Caco-2 (cell line): ENCODE results near the gene CYP26A1. TPM values are rescaled to one million over a fixed set of nuclear protein-coding genes. Genes with fewer than 3 reads are reported as not detected.

Source experiments
- BruUV-seq: library from RNA; stranded (reverse); fragments of 400-500 nt; replicated peaks from 2 replicates; lab custom pipeline; 2021; lab: Mats Ljungman, UMichigan
- CTCF ChIA-PET: fragments of 300-600 bp; sonication (Branson Sonifier 250); formaldehyde crosslinking; loops from one replicate; lab custom pipeline; 2022; ENCODE audit warnings: antibody characterized with exemption; lab: Charles Lee
- POLR2A ChIA-PET: fragments of 300-600 bp; sonication (Branson Sonifier 250); formaldehyde crosslinking; loops from one replicate; lab custom pipeline; 2022; ENCODE audit warnings: antibody characterized with exemption; lab: Charles Lee
- DNase-seq, 2 experiments: peaks; one replicate each; pipeline versions ENCODE4 v3.0.0 to v3.0.0-alpha.2; 2020 to 2022
- H3K27me3 ChIP-seq: replicated peaks from 2 replicates; pipeline ENCODE4 v1.6.0; 2011; ENCODE audit warnings: low read length; ENCODE audit not compliant: control insufficient read depth, insufficient read depth
- H3K36me3 ChIP-seq: 2 replicates; pipeline ENCODE4 v1.5.1; 2011; ENCODE audit warnings: low read length; ENCODE audit not compliant: control insufficient read depth, insufficient read depth
- H3K4me1 ChIP-seq: fragments of 250-450 bp; sonication (Bioruptor Pico); 2 replicates; pipeline ENCODE4 v1.5.1; 2020; ENCODE audit warnings: mild to moderate bottlenecking
- H3K4me3 ChIP-seq: 2 replicates; pipeline ENCODE4 v1.5.1; 2011; ENCODE audit warnings: low read depth, mild to moderate bottlenecking, control low read depth, low read length
- H3K9me3 ChIP-seq: fragments of 250-450 bp; sonication (Bioruptor Pico); 2 replicates; pipeline ENCODE4 v1.5.1; 2020; ENCODE audit warnings: mild to moderate bottlenecking, moderate library complexity
- H3K27ac Mint-ChIP-seq: one replicate; pipeline ENCODE4 v1.8.0; 2022; ENCODE audit warnings: mixed read lengths; ENCODE audit not compliant: unreplicated experiment
- H3K27me3 Mint-ChIP-seq: one replicate; pipeline ENCODE4 v1.8.0; 2022; ENCODE audit warnings: mixed read lengths; ENCODE audit not compliant: insufficient read depth, unreplicated experiment
- H3K36me3 Mint-ChIP-seq: one replicate; pipeline ENCODE4 v1.8.0; 2022; ENCODE audit warnings: mild to moderate bottlenecking, mixed read lengths; ENCODE audit not compliant: insufficient read depth, unreplicated experiment
- H3K4me1 Mint-ChIP-seq: one replicate; pipeline ENCODE4 v1.8.0; 2022; ENCODE audit warnings: low read depth, mixed read lengths; ENCODE audit not compliant: unreplicated experiment
- H3K4me3 Mint-ChIP-seq: one replicate; pipeline ENCODE4 v1.8.0; 2022; ENCODE audit warnings: mild to moderate bottlenecking, moderate library complexity, mixed read lengths; ENCODE audit not compliant: unreplicated experiment
- H3K9me3 Mint-ChIP-seq: one replicate; pipeline ENCODE4 v1.8.0; 2022; ENCODE audit warnings: mixed read lengths; ENCODE audit not compliant: unreplicated experiment
- intact Hi-C: fragments of 100-400 bp; cut with micrococcal nuclease; formaldehyde crosslinking; loops from one replicate; pipeline ENCODE4 v1.10.0; 2022; ENCODE audit not compliant: unreplicated experiment
- total RNA-seq: library from RNA; stranded (reverse); gene quantifications from 2 replicates; pipeline ENCODE4 v1.2.3, GENCODE V29; 2022
- TF ChIP-seq, protein P1 (sequence below), 2 experiments: fragments of 200-600 bp in 1 of 2; IDR thresholded peaks; 1 replicate in 1 of 2; 2 replicates in 1 of 2; pipeline versions ENCODE4 v1.5.1 to v1.8.0; 2011 to 2022; ENCODE audit warnings: antibody characterized with exemption in 1 of 2, control low read depth in 1 of 2, inconsistent platforms in 1 of 2, low read depth in 1 of 2, low read length in 1 of 2, mild to moderate bottlenecking in 1 of 2, moderate library complexity in 1 of 2; ENCODE audit not compliant: insufficient read depth in 1 of 2, severe bottlenecking in 1 of 2, unreplicated experiment in 1 of 2

The CYP26A1 gene
- total RNA-seq, 1 experiment from 2014 or later, result 0.82 TPM

DNA sequence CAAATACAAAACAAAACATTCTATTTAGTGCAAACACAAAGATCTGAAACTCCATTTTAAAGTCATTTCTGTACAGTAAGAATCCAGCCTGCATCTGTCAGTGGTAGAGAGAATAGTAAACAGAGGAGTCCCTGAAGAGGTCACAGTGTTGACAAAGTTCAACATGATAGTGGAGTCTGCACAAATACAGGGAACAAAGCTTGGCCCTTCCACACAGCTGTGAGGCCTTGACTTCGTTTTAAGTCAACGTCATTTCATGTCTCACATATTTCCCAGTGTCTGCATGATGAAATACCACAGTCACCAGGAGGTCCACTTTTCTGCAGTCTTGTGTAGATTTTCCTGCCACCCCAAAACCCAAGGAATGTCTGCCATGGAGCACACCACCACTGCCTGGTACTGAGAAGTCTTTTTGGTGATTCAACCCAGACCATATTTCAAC is 33.0 kb downstream of the CYP26A1 start:
- no TSS peak for BruUV-seq
- Histone ChIP-seq H3K27me3 (no peaks in the 10 kb centered on the region), H3K4me1 (peaks cover 13% of the 10 kb centered on the region), H3K36me3 (no peaks in the 10 kb centered on the region), H3K9me3 (no peaks in the 10 kb centered on the region), H3K4me3 (no peak overlapping the region)
- intact Hi-C loops, result loop anchor here (2.0 kb wide), 1 partner anchor 182 kb away; no protein-coding TSS in a partner anchor
- peaks cover 9% of the 10 kb centered on the region for H3K9me3 Mint-ChIP-seq
- no peak overlapping the region for H3K4me3 Mint-ChIP-seq
- ChIA-PET POLR2A (no interaction called here), CTCF (interaction anchor here (1.3 kb wide), 1 partner anchor 9 kb away, joined by 6 read pairs; no protein-coding TSS in a partner anchor)
- H3K27ac Mint-ChIP-seq, result peak overlapping the region; percentile 7
- H3K4me1 Mint-ChIP-seq, result peaks cover 14% of the 10 kb centered on the region
- H3K36me3 Mint-ChIP-seq, result no peaks in the 10 kb centered on the region
- peak; percentile 66 to 69 for DNase-seq
- no peaks in the 10 kb centered on the region for H3K27me3 Mint-ChIP-seq
- TF ChIP-seq, protein P1, sequence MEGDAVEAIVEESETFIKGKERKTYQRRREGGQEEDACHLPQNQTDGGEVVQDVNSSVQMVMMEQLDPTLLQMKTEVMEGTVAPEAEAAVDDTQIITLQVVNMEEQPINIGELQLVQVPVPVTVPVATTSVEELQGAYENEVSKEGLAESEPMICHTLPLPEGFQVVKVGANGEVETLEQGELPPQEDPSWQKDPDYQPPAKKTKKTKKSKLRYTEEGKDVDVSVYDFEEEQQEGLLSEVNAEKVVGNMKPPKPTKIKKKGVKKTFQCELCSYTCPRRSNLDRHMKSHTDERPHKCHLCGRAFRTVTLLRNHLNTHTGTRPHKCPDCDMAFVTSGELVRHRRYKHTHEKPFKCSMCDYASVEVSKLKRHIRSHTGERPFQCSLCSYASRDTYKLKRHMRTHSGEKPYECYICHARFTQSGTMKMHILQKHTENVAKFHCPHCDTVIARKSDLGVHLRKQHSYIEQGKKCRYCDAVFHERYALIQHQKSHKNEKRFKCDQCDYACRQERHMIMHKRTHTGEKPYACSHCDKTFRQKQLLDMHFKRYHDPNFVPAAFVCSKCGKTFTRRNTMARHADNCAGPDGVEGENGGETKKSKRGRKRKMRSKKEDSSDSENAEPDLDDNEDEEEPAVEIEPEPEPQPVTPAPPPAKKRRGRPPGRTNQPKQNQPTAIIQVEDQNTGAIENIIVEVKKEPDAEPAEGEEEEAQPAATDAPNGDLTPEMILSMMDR (IDR thresholded peaks at IDR 0.05; ENCODE audit: insufficient read depth in 1 of 2, low read depth in 1 of 2, low read length in 1 of 2, severe bottlenecking in 1 of 2, unreplicated experiment in 1 of 2), result no peak

- no TSS peak for BruUV-seq
- DNase-seq, result no peak
- Histone ChIP-seq H3K4me3 (no peak overlapping the region), H3K36me3 (no peaks in the 10 kb centered on the region), H3K27me3 (no peaks in the 10 kb centered on the region), H3K4me1 (peaks cover 19% of the 10 kb centered on the region), H3K9me3 (no peaks in the 10 kb centered on the region)
- ChIA-PET POLR2A (no interaction called here), CTCF (no interaction called here)
- intact Hi-C loops, result no loop called here
- H3K36me3 Mint-ChIP-seq, result no peaks in the 10 kb centered on the region
- H3K27me3 Mint-ChIP-seq, result no peaks in the 10 kb centered on the region
- H3K27ac Mint-ChIP-seq, result no peak overlapping the region
- TF ChIP-seq, protein P1 (IDR thresholded peaks at IDR 0.05; ENCODE audit: insufficient read depth in 1 of 2, low read depth in 1 of 2, low read length in 1 of 2, severe bottlenecking in 1 of 2, unreplicated experiment in 1 of 2), result no peak
- no peaks in the 10 kb centered on the region for H3K9me3 Mint-ChIP-seq
- peaks cover 23% of the 10 kb centered on the region for H3K4me1 Mint-ChIP-seq
- no peak overlapping the region for H3K4me3 Mint-ChIP-seq
These were observed 36.9 kb downstream of the CYP26A1 start for GRCh38 chr10:93110472-93111146.

DNA sequence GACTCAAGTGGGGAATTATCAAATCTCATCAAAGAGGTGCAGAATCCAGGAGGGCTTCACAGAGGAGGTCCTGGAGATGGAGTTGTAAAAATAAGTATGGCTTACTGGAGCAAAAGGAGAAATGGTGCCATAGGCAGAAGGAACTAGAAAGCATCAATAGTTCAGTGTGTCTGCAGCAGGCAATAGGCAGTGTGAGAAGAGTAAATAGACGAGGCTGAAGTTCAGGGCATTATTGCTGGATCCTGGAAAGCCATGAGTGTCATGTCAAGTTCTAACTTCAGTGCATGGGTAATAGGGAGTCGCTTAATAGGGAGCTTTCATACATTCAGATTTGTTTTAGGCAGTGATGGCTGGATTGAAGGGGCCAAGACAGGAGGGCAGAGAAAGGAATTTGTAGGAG is 39.3 kb downstream of the CYP26A1 start:
- Histone ChIP-seq H3K4me3 (no peak overlapping the region), H3K36me3 (no peaks in the 10 kb centered on the region), H3K4me1 (0 out of 2 replicates have a peak, but pooled peaks cover 6% of the 10 kb centered on the region), H3K27me3 (no peaks in the 10 kb centered on the region), H3K9me3 (peaks cover 3% of the 10 kb centered on the region; the same call in 1 of the 2 replicates)
- H3K27ac Mint-ChIP-seq, result no peak overlapping the region
- CTCF ChIA-PET, result no interaction called here
- no peaks in the 10 kb centered on the region for H3K36me3 Mint-ChIP-seq
- TF ChIP-seq, protein P1 (IDR thresholded peaks at IDR 0.05; ENCODE audit: insufficient read depth in 1 of 2, low read depth in 1 of 2, low read length in 1 of 2, severe bottlenecking in 1 of 2, unreplicated experiment in 1 of 2), result no peak
- intact Hi-C loops, result no loop called here
- no TSS peak for BruUV-seq
- no peaks in the 10 kb centered on the region for H3K27me3 Mint-ChIP-seq
- H3K9me3 Mint-ChIP-seq, result no peaks in the 10 kb centered on the region
- peaks cover 13% of the 10 kb centered on the region for H3K4me1 Mint-ChIP-seq
- no peak for DNase-seq
- POLR2A ChIA-PET, result no interaction called here
- H3K4me3 Mint-ChIP-seq, result no peak overlapping the region
